ENCODE results near the gene NFIX.

The NFIX gene

DNA sequence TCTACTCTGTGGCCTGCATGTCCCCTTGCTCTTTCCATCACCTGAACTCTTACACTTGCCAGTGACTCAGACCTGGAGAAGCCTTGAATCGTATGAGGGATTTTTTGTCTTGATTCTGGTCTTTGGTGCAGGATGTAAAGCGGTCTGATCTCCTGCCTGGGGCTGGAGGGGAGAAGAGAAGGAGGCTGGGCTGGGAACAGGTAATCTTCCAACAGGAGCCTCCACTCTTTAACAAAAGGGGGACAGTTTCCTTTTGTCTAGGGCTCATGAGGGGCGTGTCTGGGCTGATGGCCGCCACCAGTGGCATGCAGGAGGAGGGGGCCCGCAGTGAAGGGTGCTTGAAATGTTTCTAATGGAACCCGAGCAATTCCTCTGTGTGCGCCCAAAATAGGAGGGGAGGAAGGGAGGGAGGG lies 24.7 kb downstream of the NFIX start:
- no peak for DNase-seq (ENCODE audit: low read depth)

DNA sequence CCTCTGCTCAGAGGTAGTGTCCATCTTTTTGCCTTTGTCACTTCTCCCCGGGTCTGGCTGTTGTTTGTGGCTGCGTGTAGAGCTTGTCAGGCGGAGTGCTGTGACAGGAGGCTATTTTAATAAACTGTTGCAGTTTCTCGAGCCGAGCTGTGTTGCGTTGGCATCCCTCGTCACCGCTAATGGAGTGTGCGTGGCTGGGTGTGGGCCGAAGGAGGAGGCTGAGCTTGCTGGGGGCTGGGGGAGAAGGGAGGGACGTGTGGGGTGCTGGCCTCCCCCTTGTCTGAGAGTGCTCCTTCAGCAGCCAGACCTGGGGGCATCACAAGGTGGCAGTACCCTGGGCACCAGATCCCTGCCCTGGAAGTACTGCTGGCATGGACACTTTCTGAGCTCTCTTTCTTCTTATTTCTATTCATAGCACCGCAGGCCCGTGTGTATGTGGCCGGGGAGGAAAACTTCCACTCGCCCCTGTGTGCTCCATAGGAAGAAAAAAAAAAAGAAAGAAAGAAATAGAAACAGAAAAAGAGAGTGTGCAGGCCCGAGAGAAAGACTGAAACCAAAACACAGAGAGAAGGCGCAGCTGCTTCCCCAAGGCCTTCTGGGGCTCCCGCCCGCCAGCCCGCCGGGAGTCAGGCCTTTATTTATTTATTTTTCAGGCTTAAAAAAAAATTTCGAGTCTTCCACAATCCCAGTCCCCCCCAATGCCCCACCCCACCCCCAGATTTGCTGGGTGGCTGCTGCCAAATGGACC lies 27.0 kb downstream of the NFIX start:
- no peak for DNase-seq (ENCODE audit: low read depth)

GRCh38 chr19:13022859-13023636 lies 27.8 kb downstream of the NFIX start:
- DNase-seq (ENCODE audit: low read depth), result no peak

DNA sequence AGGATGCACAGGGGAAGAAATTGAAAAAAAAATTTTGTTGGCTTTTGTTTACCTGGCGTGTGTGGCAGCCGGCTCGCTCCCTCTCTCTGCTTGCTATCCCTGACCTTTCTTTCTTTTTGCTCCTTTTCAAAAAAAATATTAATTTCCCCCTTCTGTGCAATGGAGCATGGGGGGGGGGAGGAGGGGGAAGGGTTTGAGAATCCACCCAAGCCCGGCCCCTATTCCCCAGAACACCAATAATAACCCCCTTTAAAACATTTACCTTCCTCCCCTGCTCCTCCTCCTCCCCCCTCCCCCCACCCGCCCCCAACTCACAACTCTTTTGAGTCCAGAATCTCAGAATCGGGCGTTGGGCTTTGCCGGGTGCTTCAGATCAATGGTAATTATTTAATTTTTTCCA lies 28.4 kb downstream of the NFIX start:
- no peak for DNase-seq (ENCODE audit: low read depth)

- DNase-seq (ENCODE audit: low read depth), result no peak
Measured at GRCh38 chr19:13024126-13024950, 29.1 kb downstream of the NFIX start.

- no peak for DNase-seq (ENCODE audit: low read depth)
Measured at GRCh38 chr19:13024951-13025697, 29.8 kb downstream of the NFIX start.

- no peak for DNase-seq (ENCODE audit: low read depth)
Measured at GRCh38 chr19:13025819-13026456, 30.7 kb downstream of the NFIX start.

DNA sequence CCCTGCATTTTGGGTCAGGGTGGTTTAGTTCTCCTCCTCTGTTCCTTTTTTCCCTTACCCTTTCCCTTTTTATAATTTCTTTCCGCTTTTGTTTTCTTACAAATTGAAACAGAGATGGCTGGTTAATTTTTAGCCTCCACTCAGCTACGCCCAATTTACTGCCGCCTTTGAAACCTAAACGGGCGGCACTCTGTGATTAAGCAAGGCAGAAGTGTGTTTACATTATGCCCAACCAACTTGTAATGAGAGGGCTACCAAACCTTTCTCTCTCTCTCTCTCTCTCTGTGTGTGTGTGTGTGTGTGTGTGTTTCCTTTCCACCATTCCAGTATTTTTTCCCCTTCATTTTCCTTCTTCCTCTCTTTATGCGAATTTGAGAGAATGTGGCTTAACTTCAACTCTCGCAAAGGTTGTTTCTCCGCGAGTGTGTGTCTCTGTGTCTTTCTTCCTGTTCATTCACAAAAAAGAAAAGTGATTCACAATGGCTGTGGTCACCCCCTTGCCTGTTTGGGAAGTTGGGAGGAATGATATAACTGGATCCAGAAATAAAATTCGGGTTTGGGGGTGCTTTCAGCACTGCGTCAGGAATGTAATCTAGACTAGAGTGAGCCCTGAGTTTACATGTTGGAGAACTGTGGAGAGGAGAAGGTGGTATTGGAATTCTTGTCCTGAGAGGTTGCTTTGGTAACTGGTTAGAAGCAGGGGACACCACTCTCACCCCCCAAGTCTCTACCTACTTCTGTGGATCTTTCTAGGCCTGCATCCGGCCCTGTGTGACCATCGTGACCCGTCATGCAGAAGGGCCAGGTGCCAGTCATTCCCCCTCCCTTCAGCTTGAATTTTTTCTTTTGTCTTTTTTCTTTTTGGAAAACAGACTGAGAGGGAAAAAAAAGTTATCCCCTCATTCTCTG lies 31.4 kb downstream of the NFIX start:
- DNase-seq (ENCODE audit: low read depth), result no peak

DNA sequence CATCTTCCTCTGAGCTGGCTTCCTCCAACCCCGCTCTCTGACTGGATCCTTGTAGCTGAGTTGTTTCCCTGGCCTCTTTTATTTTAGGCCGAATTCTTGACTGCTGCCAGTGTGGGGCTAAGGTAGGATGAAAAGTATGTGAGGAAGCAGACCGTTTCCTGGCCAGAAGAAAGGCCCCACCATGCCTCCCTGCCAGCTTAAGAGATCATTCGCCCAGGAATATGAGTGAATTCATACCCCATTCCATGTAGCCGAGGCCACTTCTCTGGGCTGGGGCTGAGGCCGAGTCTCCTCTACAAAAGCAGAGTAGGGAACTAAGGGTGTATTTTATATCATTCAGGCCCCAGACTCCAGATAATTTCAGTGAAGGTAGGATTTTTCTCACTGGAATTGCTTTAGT lies 32.3 kb downstream of the NFIX start:
- DNase-seq (ENCODE audit: low read depth), result no peak

DNA sequence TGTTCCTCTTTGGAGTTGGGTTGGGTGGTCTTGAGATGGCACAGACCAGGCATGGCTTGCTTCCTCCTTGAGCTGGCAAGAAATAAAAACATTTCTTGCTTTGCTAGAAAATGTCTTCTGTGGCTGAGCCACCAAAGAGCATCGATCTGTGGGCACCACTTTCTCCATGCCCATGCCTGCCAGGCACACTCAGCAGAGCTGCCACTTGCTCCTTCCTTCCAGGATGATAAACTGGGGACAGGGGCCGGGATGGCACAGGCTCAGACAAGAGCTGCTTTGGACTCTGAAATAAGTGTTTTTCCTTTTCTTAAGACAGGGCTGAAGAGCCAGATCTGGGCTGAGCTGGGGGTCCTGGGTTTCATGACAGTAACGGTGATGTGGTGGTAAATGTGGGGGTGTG lies 32.8 kb downstream of the NFIX start:
- no peak for DNase-seq (ENCODE audit: low read depth)

- no peak for DNase-seq (ENCODE audit: low read depth)
Measured at GRCh38 chr19:13029301-13029880, 34.1 kb downstream of the NFIX start.

- no peak for DNase-seq (ENCODE audit: low read depth)
Measured at GRCh38 chr19:13029893-13030292, 34.6 kb downstream of the NFIX start.

DNA sequence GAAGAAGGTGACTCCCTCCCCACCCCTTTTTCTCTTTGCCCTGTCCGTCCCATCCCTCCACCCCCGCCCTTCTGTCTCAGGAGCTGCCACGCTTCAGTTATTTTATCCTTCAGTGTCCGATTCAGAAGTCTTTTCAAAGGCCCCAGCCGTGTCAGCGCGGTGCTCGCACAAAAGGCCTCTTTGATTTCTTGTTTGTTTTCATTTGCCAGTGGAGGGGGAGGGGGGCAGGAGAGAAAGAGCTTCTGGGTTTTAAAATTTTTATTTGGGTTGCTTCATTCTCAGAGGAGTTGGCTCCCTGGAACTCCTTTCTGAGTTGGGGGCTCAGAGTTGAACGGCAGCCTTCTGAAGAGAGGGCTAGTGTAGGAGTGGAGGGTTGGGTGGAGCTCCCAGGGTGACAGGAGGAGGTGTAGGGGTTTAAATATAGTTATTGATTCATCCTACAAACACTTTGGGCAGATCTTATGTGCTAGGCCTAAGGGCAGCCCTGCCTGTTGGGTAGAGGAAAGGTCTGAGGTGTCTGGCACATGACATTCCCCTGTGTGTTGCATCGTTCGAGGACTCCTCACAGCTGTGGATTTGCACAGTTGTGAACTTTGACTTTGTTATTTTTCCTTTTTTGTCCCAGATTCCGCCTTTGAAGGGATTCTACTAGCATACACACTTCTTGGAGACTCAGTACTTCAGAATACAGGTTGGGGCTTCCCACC lies 36.8 kb downstream of the NFIX start:
- DNase-seq (ENCODE audit: low read depth), result no peak

DNA sequence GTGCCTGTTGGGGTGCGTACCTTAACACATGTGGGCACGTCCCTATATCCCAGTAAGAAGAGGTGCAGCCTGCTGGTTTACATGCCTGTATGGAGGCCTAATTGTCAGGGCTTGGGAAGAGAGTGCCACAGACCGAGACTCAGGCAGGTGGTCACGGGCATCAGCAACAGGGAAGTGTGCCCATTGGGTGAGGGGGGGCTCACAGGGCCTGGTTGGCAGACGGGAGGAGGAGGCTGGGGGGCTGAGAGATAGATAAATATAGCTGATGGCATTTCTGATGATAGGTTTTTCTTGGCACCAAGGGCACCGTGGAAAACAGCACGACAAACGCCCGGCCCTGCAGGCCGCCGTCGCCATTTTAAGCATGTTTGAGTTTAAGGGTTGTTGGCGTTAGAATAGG lies 37.6 kb downstream of the NFIX start:
- DNase-seq (ENCODE audit: low read depth), result no peak

GRCh38 chr19:13033244-13033643 lies 38.0 kb downstream of the NFIX start:
- no peak for DNase-seq (ENCODE audit: low read depth)

DNA sequence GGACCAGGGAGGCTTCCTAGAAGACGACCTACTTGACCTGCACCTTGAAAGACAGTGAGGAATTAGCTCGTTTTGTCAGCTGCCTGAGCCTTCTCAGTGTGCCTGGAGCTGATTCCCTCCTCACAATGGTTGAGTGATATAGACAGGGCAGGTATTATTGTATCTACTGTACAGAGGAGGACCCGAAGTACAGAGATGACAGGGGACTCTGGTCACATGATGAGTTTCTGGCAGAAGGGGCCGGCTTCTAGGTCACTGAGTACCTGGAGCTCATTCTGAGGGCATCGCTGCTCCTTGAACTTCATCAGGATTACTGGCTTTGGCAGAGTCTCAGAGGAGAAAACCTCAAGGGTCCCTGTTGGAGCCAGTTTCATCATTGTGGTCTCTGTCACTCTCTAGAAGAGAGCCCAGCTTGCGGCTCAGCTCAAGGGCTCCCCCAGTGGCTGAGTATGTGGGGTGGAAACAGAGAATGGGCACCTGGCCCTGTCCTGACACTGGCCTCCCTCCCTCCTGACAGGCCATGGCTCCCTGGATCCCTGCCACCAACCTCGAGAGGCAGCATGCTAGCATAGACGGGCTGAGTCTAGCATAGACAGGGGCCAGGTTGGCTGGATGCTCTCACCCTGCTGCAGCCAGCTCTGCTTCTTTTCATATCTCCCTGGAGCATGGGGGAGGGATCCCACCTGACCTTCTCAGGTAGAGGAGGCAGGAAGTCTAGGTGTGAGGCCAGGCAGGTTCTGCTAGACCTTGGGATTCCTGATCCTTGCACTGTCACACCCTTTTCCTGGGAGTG lies 38.7 kb downstream of the NFIX start:
- no peak for DNase-seq (ENCODE audit: low read depth)

DNA sequence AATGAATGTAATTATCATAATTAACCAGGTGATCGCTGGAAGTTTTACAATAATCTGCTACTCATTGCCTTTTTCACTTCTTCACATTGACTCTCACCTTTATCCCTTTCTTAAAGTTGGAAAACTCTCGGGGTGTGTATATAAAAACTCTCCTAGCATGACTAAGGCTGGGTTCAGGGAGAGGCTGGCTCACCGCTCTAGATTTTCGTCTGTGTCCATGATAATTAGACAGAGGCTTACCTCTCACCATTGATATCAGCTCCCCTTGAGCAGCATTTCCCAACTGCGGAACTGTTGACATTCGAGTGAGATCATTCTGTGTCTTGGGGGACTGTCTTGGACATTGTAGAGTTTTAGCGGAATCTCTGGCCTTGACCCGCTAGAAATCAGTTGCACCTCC lies 39.4 kb downstream of the NFIX start:
- no peak for DNase-seq (ENCODE audit: low read depth)

DNA sequence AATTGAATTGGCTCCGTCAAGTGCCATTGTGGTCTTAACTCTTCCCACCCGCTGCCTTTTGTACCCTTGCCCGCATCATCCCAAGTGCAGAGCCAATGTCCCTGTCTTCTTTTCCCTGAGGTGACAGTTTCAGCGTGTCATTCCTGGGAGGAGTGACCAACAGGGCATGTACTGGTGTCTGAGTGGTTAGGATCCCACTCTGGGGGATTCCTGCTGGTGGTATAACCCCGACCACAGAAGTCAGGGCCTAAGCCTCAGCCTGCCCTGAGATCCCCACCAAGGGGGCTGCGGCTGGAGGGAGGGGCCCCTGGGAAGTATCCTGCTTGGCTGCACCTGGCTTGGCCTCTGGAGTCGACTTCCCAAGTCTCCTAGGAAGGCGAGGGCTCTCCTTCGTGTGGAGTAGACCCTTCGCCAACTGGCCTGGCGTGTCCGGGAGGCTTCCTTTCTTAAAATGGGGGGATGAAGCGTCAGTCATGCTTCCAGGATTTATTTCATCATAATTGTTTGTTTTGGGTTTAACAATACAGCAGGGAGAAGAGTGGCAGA lies 40.6 kb downstream of the NFIX start:
- no peak for DNase-seq (ENCODE audit: low read depth)
